AG04449 (cell line): ENCODE measurements around the gene CTDP1.
"Not testable (repeated sequence)": the region's sequence is repeated elsewhere in the genome, so short reads cannot be mapped to it uniquely, and the experiment has no call there.

ENCODE experiments used
- CTCF ChIA-PET: fragments of 350-600 bp; formaldehyde crosslinking; extraction: SDS; loops from one replicate; lab custom pipeline; 2021; ENCODE audit warnings: antibody characterized with exemption; lab: Yijun Ruan, JAX
- POLR2A ChIA-PET: fragments of 400-600, 350-600 bp; formaldehyde crosslinking; extraction: SDS; loops from one replicate; lab custom pipeline; 2020; ENCODE audit warnings: antibody characterized with exemption, inconsistent platforms; lab: Yijun Ruan, JAX
- DNase-seq: peaks from one replicate; pipeline ENCODE4 v3.0.0-alpha.2; 2010; ENCODE audit warnings: low read depth, low spot score
- H3K4me3 ChIP-seq: 2 replicates; pipeline ENCODE4 v1.5.1; 2011; ENCODE audit warnings: low read depth, mild to moderate bottlenecking, control low read depth, low read length
- CTCF ChIP-seq: IDR thresholded peaks from one replicate; pipeline ENCODE4 v1.5.1; 2011; ENCODE audit warnings: mild to moderate bottlenecking, moderate library complexity, low read length, control low read depth, inconsistent platforms; ENCODE audit not compliant: insufficient read depth; ENCODE audit errors: missing control alignments

Gene CTDP1

GRCh38 chr18:79738581-79739439 lies 59.2 kb downstream of the CTDP1 start:
- ChIA-PET POLR2A (no interaction called here), CTCF (no interaction called here)
- no peak for TF ChIP-seq CTCF
- no peak overlapping the region for H3K4me3 ChIP-seq
- no peak for DNase-seq

DNA sequence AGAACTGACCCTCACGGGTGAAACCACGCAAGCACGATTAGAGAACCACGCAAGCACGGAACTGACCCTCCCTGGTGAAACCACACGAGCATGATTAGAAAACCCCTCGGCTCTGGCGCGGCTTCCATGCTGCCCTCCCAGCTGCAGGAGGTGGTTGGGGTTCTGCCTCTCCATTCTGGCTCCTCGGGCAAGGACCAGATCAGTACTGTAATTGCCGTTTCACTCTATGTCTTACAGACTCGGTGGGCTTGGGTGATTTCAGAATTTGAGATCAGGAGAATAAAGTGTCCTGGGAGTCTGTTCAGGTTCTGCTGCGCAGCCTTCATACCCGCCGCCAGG lies 59.8 kb downstream of the CTDP1 start:
- no peak for TF ChIP-seq CTCF
- CTCF ChIA-PET = no interaction called here

GRCh38 chr18:79740047-79740446 lies 60.4 kb downstream of the CTDP1 start:
- H3K4me3 ChIP-seq, POLR2A ChIA-PET, DNase-seq: not testable (repeated sequence)

More for the DNA sequence above, 59.8 kb downstream of the CTDP1 start:
- POLR2A ChIA-PET = no interaction called here
- DNase-seq = no peak
- H3K4me3 ChIP-seq = no peak overlapping the region

GRCh38 chr18:79740521-79741361 lies 61.1 kb downstream of the CTDP1 start:
- TF ChIP-seq CTCF = no peak
- ChIA-PET CTCF (no interaction called here), POLR2A (no interaction called here)
- H3K4me3 ChIP-seq = no peak overlapping the region
- DNase-seq = no peak

More at GRCh38 chr18:79740047-79740446, 60.4 kb downstream of the CTDP1 start:
- CTCF ChIA-PET = not testable (repeated sequence)

- POLR2A ChIA-PET = no interaction called here
- H3K4me3 ChIP-seq = no peak overlapping the region
- DNase-seq = no peak
- TF ChIP-seq CTCF = no peak
- CTCF ChIA-PET = no interaction called here
Observed at GRCh38 chr18:79741362-79741700, 61.7 kb downstream of the CTDP1 start.

DNA sequence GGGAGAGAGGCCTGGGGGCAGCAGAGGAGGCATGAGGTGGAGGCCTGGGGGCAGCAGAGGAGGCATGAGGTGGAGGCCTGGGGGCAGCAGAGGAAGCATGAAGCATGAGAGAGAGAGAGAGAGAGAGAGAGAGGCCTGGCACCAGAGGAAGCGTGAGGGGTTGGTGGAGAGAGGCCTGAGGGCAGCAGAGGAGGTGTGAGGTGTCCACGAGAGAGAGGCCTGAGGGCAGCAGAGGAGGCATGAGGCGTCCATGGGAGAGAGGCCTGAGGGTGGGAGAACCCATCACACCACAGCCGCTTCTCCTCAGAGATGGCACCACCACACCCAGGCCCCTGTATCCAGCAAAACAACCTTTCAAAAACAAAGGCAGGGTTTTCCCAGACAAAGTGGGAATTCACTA lies 62.5 kb downstream of the CTDP1 start:
- POLR2A ChIA-PET = no interaction called here

More for the DNA sequence above, 62.5 kb downstream of the CTDP1 start:
- no peak for TF ChIP-seq CTCF
- no peak for DNase-seq
- CTCF ChIA-PET = no interaction called here
- H3K4me3 ChIP-seq = no peak overlapping the region
